ENCODE data around the gene GALC.
A peak's percentile ranks its signal among the peaks of the same experiment; 100 is the strongest.

The GALC gene

DNA sequence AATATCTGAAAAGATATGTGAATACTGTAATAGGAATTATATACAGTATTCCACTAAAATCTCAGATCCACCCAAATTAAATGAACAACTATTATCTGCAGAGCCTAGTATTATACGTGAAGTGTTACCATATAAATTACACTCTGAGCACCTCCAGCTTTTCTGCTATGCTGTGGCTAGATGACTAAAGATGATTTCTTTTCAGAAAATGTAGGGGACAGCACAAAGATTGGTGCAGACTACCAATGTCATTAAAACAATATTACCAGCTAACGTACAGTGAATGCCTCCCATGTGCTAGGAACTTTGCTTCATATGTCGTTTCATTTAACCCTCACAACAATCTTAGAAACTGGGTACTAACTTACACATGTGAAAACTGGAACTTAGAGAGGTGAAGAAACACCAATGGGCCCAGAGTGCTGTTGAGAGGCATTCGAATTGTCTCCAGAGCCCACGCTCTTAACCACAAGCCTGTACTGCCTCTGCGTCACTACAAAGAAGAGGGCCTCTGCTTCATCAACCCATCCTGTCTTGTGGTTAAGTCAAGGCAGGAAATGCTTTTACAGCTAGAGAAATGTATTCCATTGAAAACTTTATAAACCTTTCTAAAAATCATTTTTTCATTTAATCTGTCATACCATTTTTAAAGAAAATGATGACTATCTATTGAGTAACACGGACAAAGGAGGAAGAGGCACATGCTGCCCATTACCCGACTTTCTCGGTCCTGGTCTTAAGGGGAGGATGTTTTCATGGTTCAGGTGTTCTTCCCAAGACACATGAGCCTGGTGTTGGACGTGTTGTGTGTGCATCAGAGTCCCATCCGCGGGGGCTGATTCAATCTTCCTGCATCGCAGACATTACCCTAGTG lies 13.2 kb upstream of the GALC start:
- DNase-seq: peak; percentile 68

DNA sequence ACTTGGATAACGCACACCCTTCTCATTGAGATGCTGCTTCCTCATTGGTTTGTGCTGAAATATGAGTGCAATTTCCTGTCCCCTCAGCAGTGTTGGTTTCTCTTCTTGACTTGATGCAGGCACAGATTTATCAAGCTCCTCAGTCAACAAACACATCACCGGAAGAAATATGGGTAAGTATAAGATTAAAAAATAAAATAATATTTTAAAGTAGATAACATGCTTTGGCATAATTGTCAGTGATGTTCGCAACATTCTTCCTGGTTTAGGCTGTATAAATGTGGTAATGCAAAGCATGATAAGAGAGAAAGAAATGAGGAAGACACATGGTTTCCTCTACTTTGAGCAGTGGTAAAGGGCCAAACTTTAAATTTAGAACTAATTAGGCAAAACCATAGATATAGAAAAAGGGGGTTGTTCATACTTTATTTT lies 12.1 kb upstream of the GALC start, which contains the start of gene GPR65:
Gene GPR65, plus strand, starts transcription at position 86 of the 432 bp plus-strand sequence. CDS start 5,713 bp downstream, outside the sequence.
- DNase-seq: peak; percentile 42

DNA sequence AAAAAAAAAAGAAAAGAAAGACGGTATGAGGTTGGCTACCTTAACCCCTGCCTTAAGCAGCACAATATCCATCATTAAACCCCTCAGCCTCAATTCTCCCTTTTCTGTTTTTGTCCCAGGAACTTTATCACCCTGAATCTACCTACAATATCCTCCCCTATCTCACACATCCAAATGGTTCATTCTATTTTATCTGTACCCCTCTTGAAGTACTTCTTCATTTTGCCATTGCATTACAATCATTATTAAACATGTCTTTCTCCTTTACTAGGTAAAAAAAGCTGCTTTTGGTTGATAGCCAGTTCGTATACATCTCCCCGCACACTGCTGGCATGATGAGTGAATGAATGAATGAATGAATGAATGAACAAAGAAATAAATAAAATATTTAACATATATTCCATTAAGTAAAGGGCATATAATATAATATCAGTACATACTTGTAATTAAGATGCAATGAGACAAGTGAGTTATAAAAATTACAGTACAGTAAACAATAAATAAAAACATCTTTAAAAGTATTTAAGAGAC lies 11.6 kb upstream of the GALC start:
- DNase-seq: no peak

DNA sequence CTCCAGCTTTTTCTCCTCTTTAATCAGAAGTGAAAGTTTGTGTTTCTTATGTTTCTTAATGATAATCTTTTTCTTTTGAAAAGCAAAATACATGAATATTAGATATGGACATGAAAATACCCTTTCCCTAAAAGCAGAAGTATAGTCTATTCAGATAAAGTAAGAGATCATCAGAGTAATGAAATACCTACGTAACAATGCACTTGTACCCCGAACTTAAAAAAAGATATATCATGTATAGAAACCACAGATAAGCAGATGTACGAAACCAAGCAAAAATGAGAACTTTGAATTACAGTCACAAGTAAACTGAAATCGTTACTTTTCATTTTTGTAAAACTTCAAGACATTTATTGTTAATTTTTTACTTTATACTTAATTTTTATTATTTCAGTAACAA lies 10.4 kb upstream of the GALC start:
- DNase-seq: no peak

DNA sequence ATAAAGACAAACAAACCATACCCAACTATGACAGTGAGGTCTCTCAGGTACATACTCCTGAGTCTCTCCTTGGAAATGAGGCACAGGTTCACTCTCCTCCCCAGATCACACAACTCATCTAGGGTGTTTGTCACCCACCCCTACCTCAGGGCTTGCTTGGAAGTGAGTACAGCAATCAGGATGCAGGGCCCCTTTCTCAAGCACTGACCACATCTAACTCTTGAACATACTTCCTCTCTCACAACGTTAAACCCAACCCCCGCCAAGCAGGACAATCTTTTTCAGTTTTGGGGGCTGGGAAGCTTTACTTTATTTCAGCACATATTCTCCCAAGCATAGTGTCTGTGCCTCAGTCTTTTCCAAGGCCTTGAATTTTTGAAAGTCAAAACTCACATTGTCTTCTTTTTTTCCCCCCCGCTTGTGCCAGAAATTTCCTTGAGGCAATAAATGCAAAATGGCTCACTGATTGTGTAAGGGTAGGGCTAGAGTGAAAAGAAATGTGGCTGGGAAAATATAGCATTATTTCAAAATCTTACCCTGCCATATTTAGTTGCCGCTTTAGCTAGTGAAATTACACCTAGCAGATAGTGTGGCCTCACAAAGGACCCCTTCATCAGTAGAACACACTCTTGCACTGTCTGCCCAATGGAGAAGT lies 9.6 kb upstream of the GALC start:
- DNase-seq: peak; percentile 59

DNA sequence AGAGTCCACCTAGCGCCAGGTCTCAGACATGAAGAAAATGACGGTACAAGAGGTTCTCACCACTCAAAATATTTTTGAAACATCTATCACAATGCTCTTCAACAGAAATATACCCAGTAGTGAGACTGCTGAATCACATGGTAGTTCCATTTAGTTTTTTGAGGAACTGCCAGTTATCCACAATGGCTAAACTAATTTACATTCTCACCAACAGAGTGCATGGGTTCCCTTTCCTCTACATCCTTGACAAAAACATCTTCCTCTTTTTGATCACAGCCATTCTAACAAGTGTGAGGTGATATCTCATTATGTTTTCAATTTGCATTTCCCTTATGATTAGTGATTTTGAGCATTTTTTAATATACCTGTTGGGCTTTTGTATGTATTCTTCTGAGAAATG lies 6.3 kb upstream of the GALC start:
- peak; percentile 61 for DNase-seq

DNA sequence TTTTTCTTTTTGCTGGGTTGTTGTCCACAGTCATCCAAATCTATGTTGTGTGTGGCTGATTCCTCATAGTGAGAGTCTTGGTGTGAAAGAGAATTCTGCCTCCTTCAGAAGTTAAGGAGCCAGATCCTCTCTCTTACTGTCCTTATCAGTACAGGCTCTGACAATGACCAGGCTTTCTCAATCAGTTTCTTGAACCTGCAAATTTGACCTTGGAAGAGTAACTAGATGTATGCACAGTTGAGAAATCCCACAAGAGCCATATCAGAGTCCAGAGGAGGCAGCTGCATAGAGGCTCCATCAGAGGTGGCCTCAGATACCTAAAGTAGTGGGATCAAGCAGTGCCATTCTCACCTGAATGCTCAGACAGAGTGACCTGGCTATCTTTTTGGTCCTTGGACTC lies 5.5 kb upstream of the GALC start:
- no peak for DNase-seq

DNA sequence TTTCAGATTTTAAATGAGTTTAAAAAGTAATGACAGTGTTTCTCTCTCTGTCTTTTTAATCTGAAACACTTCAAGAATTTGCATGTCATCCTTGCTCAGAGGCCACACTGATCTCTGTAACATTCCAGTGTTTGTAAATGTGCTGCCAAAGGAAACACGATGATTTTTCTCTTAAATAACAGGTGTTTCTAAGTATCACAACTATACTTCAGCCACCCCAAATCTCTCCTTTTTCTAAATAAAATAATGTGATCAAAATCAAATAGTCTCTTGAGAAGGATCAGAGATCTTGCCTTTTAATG lies 3.3 kb upstream of the GALC start:
- no peak for DNase-seq

DNA sequence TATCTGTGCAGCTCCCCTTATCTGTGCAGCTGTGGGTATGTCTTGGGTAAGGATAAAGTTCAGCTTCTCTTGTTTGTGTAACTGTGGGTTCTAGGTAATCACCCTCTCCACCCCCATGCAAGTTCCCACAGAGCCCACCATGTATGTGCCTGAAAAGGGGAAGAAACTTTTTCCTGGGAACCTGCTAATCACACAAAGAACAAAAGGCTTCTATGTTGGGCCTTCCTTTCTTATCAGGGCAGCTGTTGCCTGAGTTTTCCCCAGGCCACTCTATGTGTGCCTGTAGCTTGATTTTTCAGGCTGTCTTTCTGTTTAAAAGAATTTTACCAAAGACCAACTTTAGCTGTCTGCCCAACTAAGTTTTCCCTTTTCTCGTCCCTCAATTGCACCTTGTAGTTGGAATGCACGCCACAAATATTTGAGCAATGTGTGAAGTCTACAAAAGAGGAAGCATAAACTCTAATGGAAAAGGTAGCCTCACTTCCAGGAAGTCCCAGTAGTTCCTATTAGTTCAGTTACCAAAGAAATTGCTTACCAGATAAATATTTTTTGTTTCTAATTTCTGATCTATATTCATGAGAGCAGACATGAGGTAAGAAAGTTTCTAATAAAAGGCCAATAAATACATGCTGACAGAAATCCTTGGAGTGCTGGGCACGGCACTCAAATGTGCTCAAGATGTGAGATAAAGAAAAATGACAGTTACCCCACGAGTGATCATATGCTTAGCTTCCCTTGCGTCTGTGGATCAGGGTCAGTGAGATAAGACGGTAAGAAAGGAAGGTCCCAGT lies 2.7 kb upstream of the GALC start:
- no peak for DNase-seq

DNA sequence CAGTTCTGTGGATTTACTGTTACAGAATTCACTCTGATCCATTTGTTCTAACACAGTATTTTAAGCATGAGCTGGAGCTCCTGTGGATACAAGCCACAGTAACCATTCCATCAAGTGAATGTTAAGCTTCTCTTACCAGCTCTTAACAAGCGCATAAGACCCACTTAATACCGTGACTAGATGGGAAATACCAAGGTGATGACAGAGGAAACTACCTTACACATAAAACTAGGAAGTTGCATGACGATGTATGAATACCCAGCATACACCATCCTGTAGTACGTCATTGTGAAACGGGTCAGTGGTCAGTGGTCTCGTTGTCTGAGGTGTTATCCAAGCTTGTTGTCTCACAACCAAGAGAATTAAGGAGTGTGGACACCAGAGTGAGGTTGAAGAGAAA lies 2.0 kb upstream of the GALC start:
- no peak for DNase-seq

DNA sequence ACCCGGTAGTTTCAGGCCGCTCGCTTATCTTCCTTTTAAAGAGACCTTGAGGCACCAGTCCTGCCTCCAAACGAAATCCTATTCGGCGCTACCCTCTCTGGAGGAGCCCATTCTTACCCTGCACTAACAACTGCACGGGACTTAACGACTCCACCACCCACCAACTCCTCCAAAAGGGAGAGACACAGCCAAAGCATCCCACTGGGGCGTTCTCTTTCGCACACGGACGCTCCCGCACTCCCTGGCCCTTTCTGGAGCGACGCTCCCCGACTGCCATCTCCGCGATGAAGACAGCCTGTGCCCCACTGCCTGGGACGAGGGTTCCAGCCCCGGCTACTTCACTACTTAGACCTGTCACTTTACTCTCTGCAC lies 650 bp downstream of the GALC start:
- no peak for DNase-seq

DNA sequence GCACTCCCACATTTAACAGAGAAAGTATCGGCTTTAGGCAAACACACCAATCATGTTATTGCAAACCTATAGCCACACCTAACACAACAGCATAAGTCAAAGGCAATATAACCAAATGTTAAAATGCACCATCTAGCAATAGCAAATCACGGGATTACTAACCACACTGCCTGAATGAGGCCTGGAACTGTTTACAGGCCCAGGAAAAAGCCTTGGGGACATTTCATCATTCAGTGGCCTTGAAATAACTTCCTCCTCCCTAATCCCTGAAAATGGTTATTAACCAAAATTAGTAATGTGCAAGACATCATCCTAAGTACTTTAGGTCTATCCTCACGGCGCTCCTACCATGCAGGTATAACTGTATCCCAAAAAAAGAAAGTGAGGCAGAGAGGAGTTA lies 2.3 kb downstream of the GALC start:
- no peak for DNase-seq

DNA sequence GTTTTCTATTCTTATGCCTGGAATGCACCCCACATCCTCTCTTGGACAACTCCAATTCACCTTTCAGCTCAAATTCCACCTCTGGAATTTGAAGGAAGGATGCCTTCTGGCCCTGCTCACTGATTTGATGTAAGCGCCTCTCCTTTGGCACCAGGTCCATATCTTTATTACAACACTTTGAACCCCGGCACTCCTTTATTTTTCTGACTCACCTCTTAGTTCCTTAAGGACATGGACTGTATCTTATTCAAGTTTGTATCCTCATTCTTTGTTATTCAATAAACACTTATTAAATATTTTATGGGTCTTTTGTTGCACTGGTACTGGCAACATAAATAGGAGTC lies 3.1 kb downstream of the GALC start:
- no peak for DNase-seq

DNA sequence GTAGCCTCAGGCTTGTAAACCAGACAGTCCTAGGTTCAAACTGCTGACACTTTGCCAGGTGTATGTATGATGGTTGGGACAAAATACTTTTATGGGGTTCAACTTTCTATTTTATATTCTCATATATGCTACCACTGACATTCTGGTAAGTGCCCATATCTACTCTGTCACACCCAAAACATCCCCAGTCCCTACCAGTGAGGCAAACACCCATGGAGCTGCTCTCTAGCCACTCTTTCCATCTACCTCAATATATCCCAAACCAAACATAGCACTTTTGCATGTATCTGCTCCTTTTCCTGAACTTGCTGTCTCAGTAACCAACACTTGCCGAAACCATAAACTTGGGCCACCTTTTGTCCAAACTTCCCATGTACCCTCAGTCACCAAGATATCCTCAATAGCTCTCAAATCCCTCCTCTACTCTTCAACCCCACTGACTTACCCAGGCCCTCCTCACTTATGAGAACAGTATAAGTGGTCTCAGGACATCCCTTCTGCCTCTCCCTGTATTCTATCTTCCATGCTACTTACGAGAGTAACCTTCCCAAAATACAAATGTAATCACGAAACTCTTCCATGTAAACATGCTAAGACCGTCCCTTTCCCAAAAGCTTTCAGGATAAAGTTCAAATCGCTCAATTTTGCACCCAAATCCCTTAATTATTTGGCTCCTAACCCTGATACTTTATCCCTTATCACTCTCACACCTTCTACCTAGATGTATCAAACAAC lies 3.6 kb downstream of the GALC start:
- no peak for DNase-seq

DNA sequence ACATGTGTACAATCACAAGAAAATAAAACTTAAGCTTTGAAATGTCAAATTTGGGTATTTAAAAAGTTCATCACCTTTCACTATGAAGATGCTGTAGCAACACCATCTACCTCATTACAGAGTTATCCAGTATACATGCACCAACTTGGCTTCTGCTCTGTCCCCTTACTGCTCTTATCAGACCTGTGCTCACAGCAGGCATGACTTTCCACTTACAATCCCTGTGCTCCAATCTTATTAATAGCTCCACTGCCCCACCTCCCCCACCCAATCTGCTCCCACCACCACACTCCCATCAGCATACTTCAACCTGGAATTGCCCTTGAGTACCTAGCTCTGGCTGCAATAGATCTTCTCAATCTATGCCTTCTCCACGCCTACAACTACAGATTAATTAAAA lies 13.3 kb downstream of the GALC start:
- no peak for DNase-seq

DNA sequence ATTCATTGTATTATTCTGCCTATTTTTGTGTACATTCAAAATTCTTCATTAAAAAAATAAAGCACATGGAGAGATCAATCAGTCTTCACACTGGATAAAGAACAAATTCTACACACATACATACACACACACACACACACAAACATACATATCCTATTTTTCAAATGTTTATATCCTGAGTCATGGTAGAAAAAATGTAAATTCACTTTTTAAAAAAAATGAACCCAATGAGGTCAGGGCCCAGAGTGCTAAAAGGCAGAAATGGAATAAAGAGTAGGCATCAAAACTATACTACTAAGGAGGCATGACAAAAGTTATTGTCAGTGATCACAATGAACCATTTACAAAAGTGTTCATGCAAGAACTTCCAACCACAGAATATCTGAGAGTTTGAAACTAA lies 17.3 kb downstream of the GALC start:
- DNase-seq: no peak

DNA sequence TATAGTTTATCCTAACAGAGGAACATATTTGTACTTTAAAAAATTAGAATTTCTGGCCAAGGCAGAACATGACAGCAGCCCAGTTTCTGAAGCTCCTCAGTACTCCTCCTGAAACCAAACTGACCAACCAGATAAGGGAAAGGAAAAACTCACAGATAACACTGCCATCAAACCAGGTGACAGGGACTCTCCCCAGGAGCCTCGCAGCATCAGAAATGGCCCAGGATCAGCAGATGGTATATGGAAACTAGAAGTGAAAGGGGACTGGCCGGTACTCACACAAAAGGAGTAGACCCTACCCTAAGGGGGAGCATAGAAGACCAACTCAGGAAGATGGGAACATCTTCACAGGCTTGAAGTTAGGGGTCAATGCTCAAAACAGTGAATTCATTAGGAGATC lies 22.0 kb downstream of the GALC start:
- DNase-seq: no peak

DNA sequence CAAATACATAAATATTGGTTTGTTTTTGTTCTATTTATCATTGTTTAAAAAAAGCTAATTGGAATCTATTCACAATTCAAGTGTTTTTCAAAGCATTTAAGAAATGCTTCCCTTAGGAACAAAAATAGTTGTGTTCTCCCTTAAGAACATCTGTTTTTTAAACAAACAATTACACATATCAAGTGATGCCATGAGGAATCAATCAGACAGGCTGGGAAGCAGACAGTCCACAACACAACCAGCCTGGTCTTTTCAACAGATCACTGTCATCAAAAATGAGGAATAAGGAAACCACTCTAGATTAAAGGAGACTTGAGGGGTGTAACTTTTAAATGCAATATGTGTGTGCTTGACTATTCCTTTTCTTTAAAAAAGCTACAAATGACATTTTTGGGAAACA lies 25.5 kb downstream of the GALC start:
- no peak for DNase-seq

DNA sequence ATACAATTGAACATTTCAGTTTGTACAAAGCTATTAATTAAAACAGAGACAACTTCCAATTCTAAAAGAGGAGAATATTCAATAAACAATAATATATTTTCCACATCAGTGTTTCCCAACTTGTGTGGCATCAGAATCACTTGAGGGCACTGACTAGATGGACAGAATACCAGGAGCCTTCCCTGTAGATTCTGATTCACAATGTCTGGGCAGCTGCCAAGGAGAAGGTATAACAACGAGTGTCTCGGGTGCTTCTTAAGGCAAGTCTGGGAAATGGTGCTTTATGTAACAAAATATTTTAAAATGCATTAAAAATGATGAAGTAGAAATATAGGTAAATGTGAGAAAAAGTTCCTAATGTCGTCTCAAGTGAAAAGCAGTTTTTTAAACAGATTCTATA lies 26.2 kb downstream of the GALC start:
- no peak for DNase-seq

DNA sequence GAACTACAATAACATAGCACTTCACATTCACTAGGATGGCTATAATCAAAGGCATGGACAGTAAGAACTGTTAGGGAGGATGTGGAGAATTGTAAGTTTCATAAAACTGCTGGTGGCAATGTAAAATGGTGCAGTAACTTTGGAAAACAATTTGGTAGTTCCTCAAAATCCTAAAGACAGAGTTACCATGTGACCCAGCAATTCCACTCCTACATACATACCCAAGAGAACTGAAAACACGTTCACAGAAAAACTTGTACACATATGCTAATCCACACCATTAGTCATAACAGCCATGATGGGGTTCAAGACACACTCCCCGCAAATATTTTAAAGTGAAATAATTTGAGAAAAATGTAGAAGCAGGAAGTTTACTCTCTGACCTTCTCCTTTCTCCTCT lies 31.7 kb downstream of the GALC start:
- DNase-seq: no peak

DNA sequence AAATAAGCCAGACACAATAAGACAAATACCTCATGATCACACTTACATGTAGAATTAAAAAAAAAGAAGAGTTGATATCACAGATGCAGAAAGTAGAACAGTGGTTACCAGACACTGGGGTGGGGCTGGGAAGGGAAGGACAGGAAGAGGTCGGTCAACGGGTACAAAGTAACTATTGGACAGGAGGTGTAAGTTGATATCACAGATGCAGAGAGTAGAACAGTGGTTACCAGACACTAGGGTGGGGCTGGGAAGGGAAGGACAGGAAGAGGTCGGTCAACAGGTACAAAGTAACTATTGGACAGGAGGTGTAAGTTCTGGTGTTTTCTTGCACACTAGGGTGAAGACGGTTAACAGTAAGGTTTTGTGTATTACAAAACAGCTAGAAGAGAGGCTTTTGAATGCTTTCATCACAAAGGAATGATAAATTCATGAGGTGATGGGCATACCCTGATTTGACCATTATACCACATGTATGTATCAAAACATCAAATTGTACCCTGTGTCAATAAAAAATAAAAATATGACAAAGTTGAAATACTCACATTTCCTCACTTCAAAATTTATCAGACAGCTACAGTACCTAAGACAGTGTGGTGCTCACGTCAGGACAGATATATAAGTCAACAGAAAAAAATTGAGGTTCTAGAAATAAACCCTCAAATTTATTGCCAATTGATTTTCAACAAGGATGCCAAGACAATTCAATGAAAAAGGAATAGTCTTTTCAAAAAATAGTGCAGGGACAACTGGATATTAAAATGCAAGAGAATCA lies 32.8 kb downstream of the GALC start:
- no peak for DNase-seq

DNA sequence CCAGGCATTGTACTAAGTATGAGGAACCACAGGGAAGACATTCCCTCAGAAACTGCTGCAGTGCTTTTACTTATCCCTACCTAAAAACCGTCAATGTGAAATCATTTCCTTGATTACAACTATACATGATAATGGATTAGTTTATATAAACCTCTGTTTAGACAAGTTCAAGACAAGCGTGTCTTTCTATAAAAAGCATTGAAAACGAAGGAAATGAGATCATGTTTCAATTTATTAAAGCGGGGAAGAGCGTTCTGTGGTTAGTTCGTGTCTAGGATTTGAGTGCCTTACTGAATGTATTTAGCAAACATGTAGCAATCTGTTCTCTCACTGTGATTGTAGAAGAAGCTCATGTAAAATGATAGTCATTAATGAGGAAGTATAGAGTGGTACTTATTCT lies 37.5 kb downstream of the GALC start:
- DNase-seq: no peak
